NCI-H526 treated with DMSO at 0.1 percent for 48 hours (cell line): Measurements from ENCODE around the gene ARHGEF4.

Experiments
- DNase-seq: peaks from one replicate; lab custom pipeline; 2025; lab: John Stamatoyannopoulos, UW

ARHGEF4 gene

DNA sequence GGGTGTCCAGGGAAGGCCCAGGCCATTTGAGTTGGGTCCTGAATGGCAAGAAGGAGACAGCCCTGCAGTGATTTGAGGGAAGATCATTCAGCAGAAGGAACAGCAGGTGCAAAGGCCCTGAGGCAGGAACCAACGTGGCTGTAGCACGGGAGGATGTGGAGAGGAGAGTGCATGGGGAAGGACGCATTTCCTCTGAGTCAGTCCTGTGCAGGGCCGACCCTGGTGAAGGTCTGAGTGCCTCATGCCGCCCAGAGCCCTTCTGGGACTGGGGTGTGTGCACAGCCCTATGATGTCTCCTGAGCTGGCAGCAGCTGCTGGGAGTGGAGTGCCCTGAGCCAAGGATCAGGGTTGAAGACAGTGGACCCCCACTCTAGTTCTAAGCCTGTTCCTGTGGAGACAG, 17.9 kb upstream of the ARHGEF4 start:
- DNase-seq = no peak

DNA sequence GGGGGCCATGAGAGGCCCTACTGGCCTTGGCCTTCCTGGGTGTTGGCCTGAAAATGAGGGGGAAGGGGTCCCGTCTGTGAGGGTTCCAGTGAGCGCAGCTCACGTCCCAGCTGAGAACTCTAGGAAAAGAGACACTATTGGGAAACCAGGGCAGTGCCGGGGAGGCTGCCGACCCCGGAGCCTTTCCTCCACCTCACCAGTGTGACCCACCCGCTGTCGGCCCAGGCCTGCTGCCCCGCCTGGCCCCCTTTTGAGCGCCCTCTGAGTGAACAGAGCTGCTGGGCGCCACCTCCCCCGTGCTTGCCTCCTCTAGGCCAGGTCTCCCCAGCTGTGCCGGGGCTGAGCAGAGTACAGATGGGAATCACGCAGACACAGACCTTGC, 17.5 kb upstream of the ARHGEF4 start:
- DNase-seq = no peak

DNA sequence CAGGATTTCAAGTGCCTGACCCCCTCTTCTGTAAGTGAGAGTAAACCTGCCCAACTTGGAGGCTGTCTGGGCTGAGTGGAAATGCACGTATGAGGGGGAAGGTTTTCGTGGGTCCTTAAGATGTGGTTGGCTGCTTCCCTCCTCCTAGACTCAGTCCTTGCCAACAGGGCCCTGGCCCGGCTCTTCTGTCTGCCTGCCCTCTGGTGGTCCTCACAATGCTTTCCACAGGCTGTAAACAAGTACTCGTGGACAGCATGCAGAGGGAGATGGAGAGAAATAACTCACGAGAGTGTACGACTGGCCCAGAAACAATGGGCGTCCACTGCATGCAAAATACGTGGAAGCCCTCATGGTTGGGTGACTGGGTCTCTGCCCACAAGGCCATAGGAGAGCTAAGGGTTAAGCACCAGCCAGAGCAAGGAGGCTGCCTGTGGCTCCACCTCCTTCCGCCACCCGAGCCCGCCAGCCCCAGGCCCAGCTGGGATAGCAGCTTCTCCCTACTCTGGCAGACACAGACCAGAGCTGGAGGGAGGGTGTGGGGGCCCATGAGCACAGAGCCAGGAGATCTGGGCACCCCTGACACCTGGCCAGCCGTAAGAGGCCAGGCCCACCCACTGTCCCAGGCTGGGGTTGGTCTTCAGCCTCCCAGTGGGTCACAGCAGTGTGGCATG, 17.0 kb upstream of the ARHGEF4 start:
- peak; percentile 83 for DNase-seq

DNA sequence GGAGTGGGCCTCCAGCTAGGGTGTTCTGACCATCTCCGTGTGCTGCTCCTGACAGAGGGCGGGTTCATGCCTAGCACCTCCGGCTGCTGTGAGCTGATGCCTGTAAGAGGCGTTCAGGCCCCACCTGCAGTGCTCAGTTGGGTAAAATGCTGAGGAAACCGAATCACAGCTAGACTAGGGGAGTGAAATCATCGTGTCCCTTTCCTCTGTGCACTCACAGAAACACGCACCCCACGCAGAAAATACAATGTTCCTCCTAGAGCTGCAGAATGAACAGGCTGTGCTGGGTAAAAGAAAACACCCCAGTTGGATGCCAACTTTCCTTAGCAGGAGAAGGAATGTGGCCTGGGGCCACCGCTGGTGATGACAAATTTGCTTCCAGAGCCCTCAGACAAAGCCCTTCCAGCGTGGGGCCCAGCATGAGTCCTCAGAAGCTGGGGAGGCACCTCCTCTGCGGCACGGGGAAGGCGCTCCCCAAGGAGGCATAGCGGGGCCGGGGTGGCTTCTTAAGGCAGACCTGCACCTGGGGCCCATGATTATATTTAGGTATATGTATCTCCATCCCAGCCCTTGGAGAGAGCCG, 16.3 kb upstream of the ARHGEF4 start:
- no peak for DNase-seq

DNA sequence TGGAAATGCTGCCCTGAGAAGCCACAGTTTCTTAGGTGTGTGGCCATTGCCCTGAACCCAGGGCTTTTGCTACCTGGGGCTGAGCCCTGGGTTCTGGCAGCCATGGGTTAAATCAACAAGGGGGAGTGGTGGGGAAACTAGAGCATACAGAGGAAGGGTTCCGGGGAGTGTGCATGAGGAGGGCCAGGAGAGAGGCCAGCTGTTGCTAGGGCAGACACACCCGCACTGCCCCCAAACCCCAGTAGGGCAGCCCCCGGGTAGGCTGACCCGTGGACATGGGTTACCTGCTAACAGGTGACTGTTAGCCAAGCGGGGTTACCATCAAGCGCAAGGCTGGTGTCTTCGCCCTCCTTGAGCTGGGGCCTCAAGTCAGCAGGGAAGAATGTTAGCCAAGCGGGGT, 14.8 kb upstream of the ARHGEF4 start:
- DNase-seq = no peak

DNA sequence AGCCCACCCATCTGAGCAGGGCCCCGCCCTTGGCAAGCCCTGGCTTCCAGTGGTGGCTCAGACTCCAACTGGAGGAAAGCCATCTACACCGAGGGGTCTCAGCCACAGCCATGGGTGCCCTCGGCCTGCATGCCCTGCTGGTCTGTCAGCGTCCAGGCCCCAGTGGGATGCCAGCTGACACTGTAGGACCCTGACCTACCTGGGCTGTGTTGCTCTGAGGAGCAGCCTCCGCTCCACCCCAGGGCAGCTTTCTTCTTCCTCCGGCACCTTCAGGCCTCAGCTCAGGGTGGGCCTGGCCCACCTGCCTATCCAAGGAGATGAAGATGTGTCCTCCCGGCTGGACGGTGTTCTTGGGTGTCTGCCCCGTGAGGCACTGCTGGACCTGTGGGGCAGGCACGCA, 13.9 kb upstream of the ARHGEF4 start:
- no peak for DNase-seq

DNA sequence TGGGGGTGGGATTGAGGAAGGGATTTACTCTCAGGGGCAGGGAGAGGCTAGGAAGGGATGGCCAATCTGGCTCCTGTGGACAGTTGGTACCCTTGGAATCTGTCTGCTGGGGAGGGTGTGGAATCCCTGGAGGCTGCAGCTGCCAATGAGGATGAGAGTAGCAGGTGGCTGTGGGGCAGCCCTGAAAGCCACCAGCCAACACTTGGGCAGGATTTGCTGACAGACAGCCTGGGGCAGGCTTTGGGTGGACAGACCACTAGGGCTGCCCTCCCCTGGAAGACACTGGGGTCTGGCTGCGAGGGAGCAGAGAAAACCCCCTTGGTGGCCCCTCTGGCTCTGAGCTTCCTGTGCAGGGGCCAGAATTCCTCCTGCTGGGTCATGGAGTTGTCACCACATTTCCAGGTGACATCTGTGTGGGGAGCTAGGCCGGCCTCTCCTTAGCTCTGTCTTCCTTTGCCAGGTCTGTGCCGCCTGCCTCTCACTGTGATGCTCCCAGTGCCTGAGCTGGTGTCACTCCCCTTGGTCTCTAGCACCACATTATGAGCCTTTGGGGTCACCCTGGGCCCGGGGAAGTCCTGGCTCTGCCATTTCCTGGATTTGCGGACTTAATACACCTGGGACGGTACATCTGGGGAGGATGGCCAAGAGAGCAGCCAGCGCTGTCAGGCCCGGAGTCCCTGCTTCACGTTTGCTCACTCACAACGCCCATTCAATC, 13.4 kb upstream of the ARHGEF4 start:
- DNase-seq = no peak

DNA sequence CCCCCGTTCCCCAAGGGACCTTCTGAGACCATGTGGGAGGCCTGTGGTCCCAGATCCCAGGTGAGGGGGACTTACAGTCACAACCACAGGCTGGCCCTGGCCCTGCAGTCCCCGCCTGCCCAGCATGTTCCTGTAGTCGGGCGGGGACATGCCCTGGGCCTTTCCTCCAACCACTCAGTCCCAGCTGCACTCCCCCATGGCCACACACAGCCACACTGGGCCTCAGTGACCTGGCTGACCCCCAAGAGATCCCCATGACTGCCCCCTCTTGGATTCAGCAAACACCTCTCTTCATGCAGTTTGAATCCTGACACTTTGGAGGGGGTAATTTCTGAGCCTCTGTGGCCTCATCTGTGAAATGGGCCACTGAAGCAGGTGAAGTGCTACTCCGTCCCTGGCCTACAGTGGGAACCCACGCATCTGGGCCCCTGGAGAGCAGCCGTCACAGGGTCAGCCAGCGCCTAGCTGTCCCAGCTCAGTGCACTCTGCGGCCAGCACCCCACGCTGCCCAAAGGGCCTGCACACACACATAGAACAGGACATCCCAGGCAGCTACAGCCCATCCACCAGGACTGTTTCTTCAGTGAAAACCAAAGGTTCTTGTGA, 12.7 kb upstream of the ARHGEF4 start:
- no peak for DNase-seq

DNA sequence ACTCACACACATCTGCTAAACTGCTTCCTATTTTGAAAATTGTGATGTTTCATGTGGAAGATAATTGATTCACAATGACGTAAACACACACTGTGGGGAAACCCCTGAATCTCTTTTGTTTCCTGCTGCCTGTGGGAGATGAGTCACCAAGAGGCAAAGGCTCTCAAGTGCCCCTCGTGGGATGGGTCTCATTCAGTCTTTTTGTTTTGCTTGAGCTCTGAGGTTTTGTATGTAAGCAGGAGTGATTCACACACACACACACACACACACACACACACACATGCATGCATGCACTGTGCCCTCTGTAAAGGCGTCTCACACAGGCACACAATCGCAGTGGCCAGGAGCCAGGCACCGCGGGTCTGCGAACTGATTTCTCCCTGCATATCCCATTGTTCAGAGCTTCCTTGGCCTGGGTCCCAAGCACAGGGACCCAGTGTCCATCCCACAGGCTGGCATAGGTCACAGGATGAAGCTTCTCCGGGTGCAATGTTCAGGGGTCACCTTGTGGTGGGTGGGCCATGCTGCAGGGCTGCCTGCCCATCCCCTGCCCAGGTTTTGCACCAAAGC, 12.1 kb upstream of the ARHGEF4 start:
- DNase-seq = no peak

DNA sequence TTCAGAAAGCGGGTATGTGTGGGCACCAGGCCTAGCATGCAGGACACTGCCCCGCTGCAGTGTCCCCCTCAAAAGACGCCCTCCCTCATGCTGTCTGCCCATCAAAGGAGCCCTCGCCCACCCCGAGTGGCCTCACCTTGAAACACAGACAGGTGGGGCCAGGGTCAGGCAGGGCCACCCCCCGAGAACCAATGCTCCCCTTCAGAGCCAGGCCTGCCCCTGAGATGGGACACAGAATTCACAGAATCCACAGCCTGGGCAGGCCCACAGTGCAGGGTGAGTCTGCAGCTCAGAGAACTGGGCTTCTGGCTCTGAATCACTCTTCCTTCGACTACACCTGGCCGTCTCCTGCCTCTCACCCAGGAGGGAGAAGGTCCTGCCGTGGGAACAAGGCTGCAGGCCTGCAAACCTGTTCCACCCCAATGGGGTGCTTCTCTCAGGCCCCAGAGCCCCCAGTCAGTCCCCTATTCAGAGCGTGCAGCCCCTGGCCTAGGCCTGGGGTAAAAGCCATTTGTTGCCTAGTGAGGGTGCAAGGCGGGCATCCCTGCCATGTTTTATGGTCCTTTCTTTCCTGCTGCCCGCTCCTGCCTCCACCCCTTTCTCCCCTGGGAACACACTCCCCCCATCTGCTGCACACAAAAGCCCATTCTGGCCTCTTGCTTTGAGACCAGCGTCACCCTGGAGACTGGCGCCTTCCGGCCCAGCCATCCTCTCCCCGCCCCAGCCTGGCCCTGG, 11.3 kb upstream of the ARHGEF4 start:
- DNase-seq = peak; percentile 70

DNA sequence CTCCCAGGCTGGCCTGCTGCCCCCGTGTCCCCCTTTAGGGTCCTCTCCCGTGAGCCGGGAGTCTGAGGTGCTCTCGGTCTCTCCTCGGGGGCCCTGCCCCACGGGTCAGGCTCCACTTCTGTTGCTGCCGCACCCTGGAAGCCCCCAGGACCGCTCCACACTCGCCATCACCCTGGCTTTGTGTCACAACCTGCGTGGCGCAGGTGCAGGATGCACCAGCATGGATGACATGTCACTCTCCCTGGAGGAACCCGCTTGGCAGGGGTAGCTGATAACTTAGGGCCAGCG, 10.8 kb upstream of the ARHGEF4 start:
- DNase-seq = no peak

DNA sequence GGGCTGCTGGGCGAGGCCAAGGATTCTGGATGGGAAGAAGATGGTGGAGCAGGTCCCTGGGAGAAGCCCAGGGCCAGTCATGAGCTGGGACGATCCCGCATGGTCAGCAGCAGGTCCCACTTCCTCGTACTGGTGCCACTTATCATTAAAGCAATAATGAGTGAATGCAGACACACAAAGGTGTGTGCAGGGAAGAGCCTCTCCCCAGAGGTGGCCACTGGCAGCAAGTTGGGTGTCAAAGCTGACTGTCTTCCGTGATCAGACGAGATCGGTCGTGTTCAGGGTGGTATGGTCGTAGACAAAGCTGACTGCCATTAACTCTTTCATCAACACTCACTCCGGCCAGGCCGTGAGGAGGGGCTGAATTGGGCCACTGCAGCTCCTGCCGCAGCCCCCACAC, 10.3 kb upstream of the ARHGEF4 start:
- DNase-seq = no peak

DNA sequence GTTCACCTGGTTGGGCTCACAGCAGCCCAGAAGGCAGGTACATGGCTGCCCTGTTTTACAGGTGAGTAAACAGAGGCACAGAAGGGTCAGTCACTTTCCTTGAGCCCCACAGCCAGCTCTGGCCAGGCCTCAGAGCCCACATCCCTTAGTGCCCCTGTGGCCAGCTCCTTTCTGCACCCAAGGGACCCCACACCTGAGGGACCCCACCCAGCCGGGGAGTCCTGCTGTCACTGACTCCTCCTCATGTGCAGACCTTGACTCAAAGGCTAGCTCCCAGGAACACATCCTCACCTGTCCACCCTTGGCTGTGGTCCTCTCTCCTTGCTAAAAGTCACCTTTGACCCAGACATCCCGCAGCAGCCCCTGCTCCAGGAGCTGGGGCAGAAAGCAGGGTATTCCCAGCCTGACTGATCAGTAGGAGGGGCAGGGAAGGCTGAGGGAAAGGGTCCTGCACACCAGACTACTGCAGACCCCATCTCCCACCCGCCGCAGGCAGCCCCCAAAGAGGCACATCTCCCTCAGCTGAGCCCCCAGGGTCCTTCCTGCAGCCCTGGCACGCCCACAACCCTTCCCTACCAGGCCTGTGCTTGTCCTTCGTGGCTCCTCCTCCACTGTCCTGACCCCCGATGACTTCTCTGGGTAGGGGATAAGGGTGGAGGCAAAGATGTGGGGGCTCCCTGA, 9.8 kb upstream of the ARHGEF4 start:
- no peak for DNase-seq

DNA sequence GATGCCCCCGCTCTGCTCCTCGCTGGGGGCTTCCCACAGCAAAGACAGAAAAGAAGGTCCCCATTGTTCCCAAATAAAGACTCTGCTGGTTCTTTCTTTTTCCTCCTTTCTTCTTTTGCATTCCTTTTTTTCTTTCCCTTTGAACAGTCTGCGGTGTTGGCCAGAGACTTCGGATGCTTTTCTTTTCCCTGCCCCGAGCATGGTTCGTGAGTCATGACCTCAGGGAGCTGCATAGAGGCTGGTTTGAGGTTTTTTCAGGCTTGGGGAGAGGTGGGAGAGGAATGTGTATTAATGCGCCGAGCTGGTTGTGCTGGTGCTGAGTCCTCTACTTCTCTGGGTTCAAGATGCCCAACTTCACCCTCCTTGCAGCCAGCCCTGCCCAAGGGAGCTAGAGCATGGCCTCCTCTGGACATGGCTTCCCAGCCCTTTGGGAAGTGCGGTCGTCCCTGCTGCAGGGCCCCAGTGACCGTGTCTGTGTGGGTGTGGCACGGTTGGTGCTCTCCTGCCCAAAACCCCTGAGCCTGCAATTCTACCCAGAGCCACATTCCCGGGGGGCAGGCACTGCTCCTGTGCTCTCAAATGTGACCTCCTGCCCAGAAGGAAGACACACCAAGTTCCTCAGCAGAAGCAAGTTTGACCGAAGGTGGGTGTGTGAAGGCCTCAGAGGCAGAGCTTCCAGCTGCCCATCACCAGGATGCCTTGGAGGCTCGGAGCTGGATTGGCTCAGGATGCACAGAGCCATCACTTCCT, 9.0 kb upstream of the ARHGEF4 start:
- DNase-seq = no peak

DNA sequence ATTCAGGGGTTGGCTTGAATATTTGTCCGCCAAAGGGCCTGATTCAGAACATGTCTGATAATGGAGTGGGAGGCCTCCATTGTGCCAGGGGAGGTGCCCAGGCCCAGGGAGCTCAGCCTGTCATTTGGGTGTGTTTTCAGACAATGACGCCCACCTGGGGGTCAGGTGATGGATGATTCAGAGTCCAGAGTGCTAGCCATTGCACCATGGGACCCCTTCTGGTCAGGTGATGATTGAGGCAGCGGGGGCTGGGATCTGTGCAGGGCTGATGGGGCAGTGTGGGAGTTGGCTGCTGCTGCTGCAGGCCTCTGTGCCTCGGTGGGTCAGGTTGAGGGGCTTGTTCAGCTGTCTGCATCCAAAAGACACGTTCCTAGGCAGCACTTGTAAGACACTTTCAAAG, 8.3 kb upstream of the ARHGEF4 start:
- DNase-seq = no peak

DNA sequence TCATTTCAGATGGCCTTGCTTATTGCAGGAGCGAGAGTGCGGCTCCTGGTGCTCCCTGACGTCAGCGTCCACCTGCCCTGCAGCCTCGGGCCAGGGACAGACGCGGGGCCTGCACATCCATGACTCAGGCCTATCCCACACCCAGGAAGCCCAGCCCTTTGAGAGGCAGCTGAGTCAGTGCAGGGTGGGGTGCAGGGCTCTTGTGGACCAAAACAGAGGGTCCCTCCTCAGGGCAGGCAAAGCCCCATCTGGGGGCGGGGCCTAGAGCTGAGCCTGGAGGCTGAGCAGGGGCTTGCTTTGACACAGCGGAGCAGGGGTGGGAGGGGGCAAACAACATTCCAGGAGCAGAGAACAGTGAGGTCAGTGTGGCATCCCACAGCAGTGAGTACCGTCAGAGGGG, 7.7 kb upstream of the ARHGEF4 start:
- no peak for DNase-seq

DNA sequence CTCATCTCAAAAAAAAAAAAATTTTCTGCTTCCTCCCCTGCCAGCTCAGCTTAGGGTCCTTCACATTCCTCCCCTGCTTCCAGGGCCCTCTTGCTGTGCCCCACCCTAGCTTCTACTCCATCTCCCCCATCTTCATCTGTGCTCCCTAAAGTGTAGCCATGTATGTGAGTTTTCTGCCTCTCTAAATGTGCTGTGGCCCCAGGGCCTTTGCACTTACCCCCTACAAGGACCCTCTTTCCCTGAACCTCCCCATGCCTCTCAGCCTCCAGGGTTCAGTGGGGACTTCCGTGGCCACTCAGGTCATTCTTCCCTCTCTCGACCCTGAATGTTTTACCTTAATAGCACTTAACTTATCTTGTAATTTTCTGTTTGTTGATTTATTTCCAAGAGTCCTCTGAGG, 6.2 kb upstream of the ARHGEF4 start:
- DNase-seq = no peak

DNA sequence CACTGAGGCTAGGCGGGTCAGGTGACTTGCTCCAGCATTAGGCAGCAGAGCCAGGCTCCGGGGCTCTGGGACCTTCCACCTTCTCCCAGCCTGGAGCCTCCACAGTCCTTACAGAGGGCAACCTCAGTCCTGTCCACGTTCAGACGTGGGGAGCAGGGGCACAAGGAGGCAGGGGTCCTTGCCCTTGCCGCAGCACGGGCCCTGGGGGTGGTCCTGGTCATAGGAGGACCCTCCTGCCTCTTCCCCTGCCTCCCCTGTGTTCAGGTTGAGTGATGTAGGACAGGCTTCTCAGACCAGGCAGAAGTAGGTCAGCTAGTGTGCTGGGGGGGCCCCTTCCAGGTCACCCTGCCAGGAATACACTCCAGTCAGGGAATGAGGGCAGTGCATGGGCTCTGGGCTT, 5.4 kb upstream of the ARHGEF4 start:
- no peak for DNase-seq

DNA sequence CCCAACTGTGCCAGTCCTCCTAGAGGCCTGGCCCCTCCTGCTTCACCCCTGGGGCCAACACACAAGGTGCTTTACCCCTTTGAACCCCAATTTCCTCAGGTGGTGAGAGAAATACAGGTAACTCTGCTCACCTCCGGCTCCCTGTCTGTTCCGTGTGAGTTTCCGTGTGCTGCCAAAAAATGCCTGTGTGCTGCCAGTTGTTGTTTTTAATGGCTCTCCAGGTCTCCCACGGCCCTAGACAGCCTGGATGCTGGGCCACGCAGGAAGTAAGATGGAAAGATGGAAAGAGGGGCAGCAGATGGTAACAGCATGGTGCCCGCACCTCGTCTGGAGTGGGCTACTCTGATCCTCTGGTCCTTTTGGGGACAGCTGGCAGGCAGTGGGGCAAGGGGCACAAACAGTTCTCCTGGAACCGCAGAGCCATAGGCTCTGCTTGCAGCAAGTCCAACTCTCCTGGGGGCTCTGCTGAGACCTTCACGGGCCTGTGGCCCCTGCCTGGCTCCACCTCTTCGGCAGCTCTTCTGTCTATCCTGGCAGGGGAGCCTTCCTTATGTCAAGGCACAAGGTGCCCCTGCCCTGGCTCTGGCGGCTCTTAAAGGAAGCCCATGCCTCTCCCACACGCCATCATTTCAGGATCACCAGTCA, 4.3 kb upstream of the ARHGEF4 start:
- DNase-seq = no peak

DNA sequence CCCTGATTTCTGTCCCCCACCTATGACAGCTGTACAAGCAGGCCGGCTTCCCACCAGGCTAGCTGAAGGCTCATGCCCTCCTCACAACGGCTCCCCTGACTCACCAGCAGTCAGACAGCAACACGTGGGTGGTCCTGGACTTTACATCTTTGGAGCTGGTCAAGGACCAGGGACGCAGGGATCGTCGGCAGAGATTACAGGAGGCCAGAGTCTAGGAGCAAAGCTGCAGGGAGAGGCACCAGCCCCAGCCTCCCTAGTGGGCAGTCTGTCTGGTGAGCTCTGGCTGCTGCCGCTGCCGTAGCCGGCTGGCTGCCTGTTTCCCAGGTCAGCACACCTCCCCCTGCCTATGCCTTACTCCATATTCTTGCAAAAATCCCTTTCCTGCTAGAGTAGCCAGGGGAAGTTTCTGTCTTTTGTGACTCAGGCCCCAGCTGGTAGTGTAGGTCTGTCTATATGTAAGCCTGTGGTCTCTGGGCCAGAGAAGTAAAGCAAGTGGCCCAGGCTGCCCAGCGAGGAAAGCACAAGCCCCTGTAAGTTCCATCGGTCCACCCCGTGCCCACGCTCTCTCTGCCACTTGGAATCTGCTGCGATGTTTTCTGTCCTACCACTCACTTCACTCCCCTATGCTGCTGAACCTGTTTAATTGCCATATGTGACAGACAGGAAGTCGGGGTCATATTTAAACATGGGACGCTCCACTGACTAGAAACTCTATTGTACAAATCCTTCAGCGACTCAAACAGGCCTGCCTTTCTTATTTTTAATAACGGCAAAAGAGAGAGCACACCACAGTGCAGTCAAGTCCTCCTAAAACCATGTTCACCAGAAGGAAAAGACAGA, 2.4 kb upstream of the ARHGEF4 start:
- DNase-seq = peak; percentile 39
